HG03103 (cell line): Measurements from ENCODE around the gene FAM78B.

Experiments used
- ATAC-seq: cut with Tn5 transposase; IDR thresholded peaks from one replicate; pipeline ENCODE4 v1.9.1; 2021; ENCODE audit warnings: low read depth; ENCODE audit not compliant: unreplicated experiment

The FAM78B gene

GRCh38 chr1:166166698-166167571, at the start of gene FAM78B:
TSS of gene FAM78B (minus strand) at chr1:166167001. CDS start at chr1:166166248, 753 bp downstream.
- peak; percentile 41 for ATAC-seq

- no peak for ATAC-seq
Measured at GRCh38 chr1:166202546-166202945, 35.7 kb upstream of the FAM78B start.

- no peak for ATAC-seq
Measured at GRCh38 chr1:166200743-166201142, 33.9 kb upstream of the FAM78B start.

- ATAC-seq, result no peak
Measured at GRCh38 chr1:166197597-166197996, 30.8 kb upstream of the FAM78B start.

GRCh38 chr1:166197141-166197540, 30.3 kb upstream of the FAM78B start:
- ATAC-seq, result no peak

- no peak for ATAC-seq
Measured at GRCh38 chr1:166193057-166193698, 26.4 kb upstream of the FAM78B start.

- ATAC-seq, result no peak
Measured at GRCh38 chr1:166190400-166190799, 23.6 kb upstream of the FAM78B start.

- no peak for ATAC-seq
Measured at GRCh38 chr1:166189126-166189525, 22.3 kb upstream of the FAM78B start.

GRCh38 chr1:166185526-166185925, 18.7 kb upstream of the FAM78B start:
- ATAC-seq, result no peak

GRCh38 chr1:166184897-166185296, 18.1 kb upstream of the FAM78B start:
- no peak for ATAC-seq

- ATAC-seq, result no peak
Measured at GRCh38 chr1:166184012-166184411, 17.2 kb upstream of the FAM78B start.

GRCh38 chr1:166182281-166182680, 15.5 kb upstream of the FAM78B start:
- no peak for ATAC-seq

GRCh38 chr1:166176416-166176815, 9.6 kb upstream of the FAM78B start:
- ATAC-seq, result no peak

GRCh38 chr1:166175032-166175431, 8.2 kb upstream of the FAM78B start:
- no peak for ATAC-seq

GRCh38 chr1:166174108-166174507, 7.3 kb upstream of the FAM78B start:
- ATAC-seq, result no peak

GRCh38 chr1:166172106-166172505, 5.3 kb upstream of the FAM78B start:
- ATAC-seq, result no peak

GRCh38 chr1:166170726-166171125, 3.9 kb upstream of the FAM78B start:
- no peak for ATAC-seq

GRCh38 chr1:166170075-166170474, 3.3 kb upstream of the FAM78B start:
- peak; percentile 37 for ATAC-seq

GRCh38 chr1:166169182-166169581, 2.4 kb upstream of the FAM78B start:
- ATAC-seq, result no peak

- ATAC-seq, result no peak
Measured at GRCh38 chr1:166167572-166167925, 748 bp upstream of the FAM78B start.

GRCh38 chr1:166166329-166166697, 488 bp downstream of the FAM78B start:
- peak; percentile 1 for ATAC-seq
